Keratinocyte (primary cell): ENCODE measurements around the gene PTGR3. TPM values are rescaled to one million over a fixed set of nuclear protein-coding genes. Genes with fewer than 3 reads are reported as not detected.

Source experiments
- DNase-seq: peaks from one replicate; pipeline ENCODE4 v3.0.0-alpha.2; 2011; ENCODE audit warnings: low read depth, missing footprints, low spot score
- FAIRE-seq: peaks from 2 replicates; lab custom pipeline; 2011; peaks lifted over from hg19 to GRCh38; lab: Jason Lieb, UNC
- H2AFZ ChIP-seq: 2 replicates; pipeline ENCODE4 v1.6.0; 2012; ENCODE audit warnings: low read length, control low read depth, inconsistent platforms; ENCODE audit not compliant: control insufficient read depth
- H3K27ac ChIP-seq: 2 replicates; pipeline ENCODE4 v1.5.1; 2011; ENCODE audit warnings: low read length; ENCODE audit not compliant: control insufficient read depth, insufficient read depth
- H3K27me3 ChIP-seq: 3 replicates; pipeline ENCODE4 v1.6.0; 2011; ENCODE audit warnings: low read length; ENCODE audit not compliant: control insufficient read depth, insufficient read depth; ENCODE audit errors: extremely low read depth
- H3K36me3 ChIP-seq, 2 experiments: 2 replicates in 1 of 2; 3 replicates in 1 of 2; pipeline ENCODE4 v1.5.1; 2011; ENCODE audit warnings: low read length in 2 of 2, mild to moderate bottlenecking in 1 of 2; ENCODE audit not compliant: control insufficient read depth in 2 of 2, insufficient read depth in 2 of 2; ENCODE audit errors: extremely low read depth in 1 of 2
- H3K4me1 ChIP-seq: 3 replicates; pipeline ENCODE4 v1.5.1; 2011; ENCODE audit warnings: low read length; ENCODE audit not compliant: control insufficient read depth, insufficient read depth; ENCODE audit errors: extremely low read depth
- H3K4me2 ChIP-seq: 3 replicates; pipeline ENCODE4 v1.6.0; 2011; ENCODE audit warnings: low read depth, low read length; ENCODE audit not compliant: control insufficient read depth, insufficient read depth; ENCODE audit errors: extremely low read depth
- H3K4me3 ChIP-seq, 3 experiments: fragments of 200-600 bp in 1 of 3; sonication (generic) in 1 of 3; 2 replicates in 2 of 3; 3 replicates in 1 of 3; pipeline ENCODE4 v1.5.1; 2011 to 2016; ENCODE audit warnings: low read length in 3 of 3, mild to moderate bottlenecking in 3 of 3, control low read depth in 2 of 3, inconsistent platforms in 1 of 3, low read depth in 1 of 3, mixed read lengths in 1 of 3, mixed run types in 1 of 3, moderate library complexity in 1 of 3; ENCODE audit not compliant: control insufficient read depth in 2 of 3, insufficient read depth in 2 of 3; ENCODE audit errors: extremely low read depth in 1 of 3
- H3K79me2 ChIP-seq: 2 replicates; pipeline ENCODE4 v1.6.0; 2012; ENCODE audit warnings: low read length; ENCODE audit not compliant: control insufficient read depth, insufficient read depth
- H3K9ac ChIP-seq: 3 replicates; pipeline ENCODE4 v1.6.0; 2011; ENCODE audit warnings: low read length; ENCODE audit not compliant: control insufficient read depth, insufficient read depth; ENCODE audit errors: extremely low read depth
- H3K9me1 ChIP-seq: 3 replicates; pipeline ENCODE4 v1.6.0; 2011; ENCODE audit warnings: low read length; ENCODE audit not compliant: control insufficient read depth, insufficient read depth; ENCODE audit errors: extremely low read depth
- H3K9me3 ChIP-seq: 2 replicates; pipeline ENCODE4 v1.5.1; 2012; ENCODE audit warnings: low read depth, low read length; ENCODE audit not compliant: control insufficient read depth
- H4K20me1 ChIP-seq: 3 replicates; pipeline ENCODE4 v1.6.0; 2011; ENCODE audit warnings: low read length; ENCODE audit not compliant: control insufficient read depth, insufficient read depth; ENCODE audit errors: extremely low read depth
- CTCF ChIP-seq, 3 experiments: IDR thresholded peaks in 1 of 3; conservative IDR thresholded peaks in 1 of 3; optimal IDR thresholded peaks in 1 of 3; 2 replicates in 2 of 3; 3 replicates in 1 of 3; pipeline versions ENCODE3 to v1.5.1; 2011; ENCODE audit warnings: low read length in 3 of 3, mild to moderate bottlenecking in 3 of 3, moderate library complexity in 2 of 3, control low read depth in 1 of 3, inconsistent platforms in 1 of 3; ENCODE audit not compliant: insufficient read depth in 2 of 3; ENCODE audit errors: extremely low read depth in 1 of 3
- EZH2 ChIP-seq: IDR thresholded peaks from one replicate; pipeline ENCODE4 v1.6.1; 2012; ENCODE audit warnings: inconsistent platforms, mild to moderate bottlenecking, low read length, moderate library complexity
- dilution Hi-C: fragments of 300-500 bp; cut with MboI; formaldehyde crosslinking; loops from one replicate; pipeline ENCODE4 v1.7.0; 2020; ENCODE audit warnings: low sequenced_read_pairs; ENCODE audit not compliant: extremely low pct_ligation_motif_present
- polyA plus RNA-seq, 5 experiments: library from polyadenylated mRNA; depleted of rRNA in 3 of 5; stranded (reverse) in 3 of 5; stranded (forward) in 1 of 5; unstranded in 1 of 5; fragments of >200 nt; gene quantifications; 1 replicate in 1 of 5; 2 replicates in 3 of 5; 3 replicates in 1 of 5; pipeline versions ENCODE4 v1.2.1 to v1.2.3, GENCODE V29; 2011 to 2012; ENCODE audit warnings: missing spikeins in 2 of 5, low read depth in 1 of 5, low replicate concordance in 1 of 5

Gene PTGR3
- polyA plus RNA-seq, 1 donor (not counting 4 experiments of a cell fraction or from before 2014, with no cell fraction given) = 25.2 TPM

GRCh38 chr18:75160364-75160763 is 48.6 kb downstream of the PTGR3 start:
- H3K4me1 ChIP-seq = no peaks in the 10 kb centered on the region
- FAIRE-seq (no peak), DNase-seq (no peak)
- dilution Hi-C loops = no loop called here
- no peaks in the 10 kb centered on the region for H3K9me3 ChIP-seq
- no peaks in the 10 kb centered on the region for H4K20me1 ChIP-seq
- H3K9me1 ChIP-seq = no peaks in the 10 kb centered on the region
- H3K4me2 ChIP-seq = no peak overlapping the region
- no peaks in the 10 kb centered on the region for H3K36me3 ChIP-seq
- H2AFZ ChIP-seq = no peak overlapping the region
- TF ChIP-seq EZH2 (no peak), CTCF (optimal IDR thresholded peaks at IDR 0.05 in 1 of 3, IDR thresholded peaks at IDR 0.05 in 1 of 3, conservative IDR thresholded peaks at IDR 0.05 in 1 of 3; ENCODE audit: extremely low read depth in 1 of 3, insufficient read depth in 2 of 3, low read length in 3 of 3) (no peak)
- no peak overlapping the region for H3K9ac ChIP-seq
- H3K27me3 ChIP-seq = peaks cover 5% of the 10 kb centered on the region
- no peak overlapping the region for H3K27ac ChIP-seq
- no peaks in the 10 kb centered on the region for H3K79me2 ChIP-seq
- no peak overlapping the region for H3K4me3 ChIP-seq

GRCh38 chr18:75159646-75160356 is 49.1 kb downstream of the PTGR3 start:
- FAIRE-seq = no peak
- no peak for DNase-seq
- Histone ChIP-seq H3K79me2 (no peaks in the 10 kb centered on the region), H3K27ac (no peak overlapping the region), H2AFZ (no peak overlapping the region), H3K36me3 (no peaks in the 10 kb centered on the region), H3K9me1 (no peaks in the 10 kb centered on the region), H3K4me1 (no peaks in the 10 kb centered on the region), H4K20me1 (no peaks in the 10 kb centered on the region), H3K9me3 (no peaks in the 10 kb centered on the region), H3K9ac (no peak overlapping the region), H3K4me2 (no peak overlapping the region), H3K27me3 (peaks cover 5% of the 10 kb centered on the region), H3K4me3 (no peak overlapping the region)
- no peak for TF ChIP-seq EZH2
- TF ChIP-seq CTCF (optimal IDR thresholded peaks at IDR 0.05 in 1 of 3, IDR thresholded peaks at IDR 0.05 in 1 of 3, conservative IDR thresholded peaks at IDR 0.05 in 1 of 3; ENCODE audit: extremely low read depth in 1 of 3, insufficient read depth in 2 of 3, low read length in 3 of 3) = no peak
- dilution Hi-C loops = no loop called here
